Gastroesophageal sphincter (tissue), 3 donors: ENCODE results near the gene TUBA1B.

Source experiments
- EP300 ChIP-seq: sonication (generic); formaldehyde crosslinking; IDR thresholded peaks from one replicate; pipeline ENCODE4 v1.6.1; 2017; ENCODE audit warnings: antibody characterized with exemption, mild to moderate bottlenecking
- POLR2A ChIP-seq, 2 donors: fragments of 450-650 bp; IDR thresholded peaks; one replicate each; pipeline ENCODE4 v1.6.1; 2017; ENCODE audit warnings: antibody characterized with exemption in 2 of 2, mild to moderate bottlenecking in 2 of 2, moderate library complexity in 1 of 2
- POLR2AphosphoS5 ChIP-seq: sonication (generic); formaldehyde crosslinking; IDR thresholded peaks from one replicate; pipeline ENCODE4 v1.6.1; 2017; ENCODE audit warnings: antibody characterized with exemption
- TF ChIP-seq, protein P1 (sequence below), 4 experiments: fragments of 200-600 bp in 2 of 4; fragments of 450-650 bp in 2 of 4; sonication (generic) in 1 of 4; IDR thresholded peaks; one replicate each; pipeline ENCODE4 v1.5.1; 2017 to 2019; ENCODE audit warnings: antibody characterized with exemption in 4 of 4, mild to moderate bottlenecking in 2 of 4, moderate library complexity in 2 of 4

DNA sequence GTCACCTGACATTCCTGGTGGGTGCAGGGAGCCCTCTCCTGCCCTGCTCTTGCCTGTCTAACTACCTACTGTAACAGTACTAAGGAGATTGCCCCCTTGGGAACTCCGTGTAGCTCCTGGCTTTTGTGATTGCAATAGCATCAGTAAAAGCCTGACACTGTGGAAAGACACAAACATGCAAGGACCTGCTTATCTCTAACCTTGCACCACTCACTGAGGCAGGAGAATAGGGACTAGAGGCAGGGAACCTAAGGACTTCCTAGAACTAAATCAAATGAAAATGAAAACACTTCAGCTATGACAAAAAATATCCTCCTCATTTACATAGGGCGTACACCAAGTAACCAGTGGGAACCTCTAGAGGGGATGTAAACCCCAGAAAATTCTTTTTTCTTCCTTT is 29.2 kb upstream of the TUBA1B start:
- TF ChIP-seq POLR2A (IDR thresholded peaks at IDR 0.05): no peak
- TF ChIP-seq, protein P1, sequence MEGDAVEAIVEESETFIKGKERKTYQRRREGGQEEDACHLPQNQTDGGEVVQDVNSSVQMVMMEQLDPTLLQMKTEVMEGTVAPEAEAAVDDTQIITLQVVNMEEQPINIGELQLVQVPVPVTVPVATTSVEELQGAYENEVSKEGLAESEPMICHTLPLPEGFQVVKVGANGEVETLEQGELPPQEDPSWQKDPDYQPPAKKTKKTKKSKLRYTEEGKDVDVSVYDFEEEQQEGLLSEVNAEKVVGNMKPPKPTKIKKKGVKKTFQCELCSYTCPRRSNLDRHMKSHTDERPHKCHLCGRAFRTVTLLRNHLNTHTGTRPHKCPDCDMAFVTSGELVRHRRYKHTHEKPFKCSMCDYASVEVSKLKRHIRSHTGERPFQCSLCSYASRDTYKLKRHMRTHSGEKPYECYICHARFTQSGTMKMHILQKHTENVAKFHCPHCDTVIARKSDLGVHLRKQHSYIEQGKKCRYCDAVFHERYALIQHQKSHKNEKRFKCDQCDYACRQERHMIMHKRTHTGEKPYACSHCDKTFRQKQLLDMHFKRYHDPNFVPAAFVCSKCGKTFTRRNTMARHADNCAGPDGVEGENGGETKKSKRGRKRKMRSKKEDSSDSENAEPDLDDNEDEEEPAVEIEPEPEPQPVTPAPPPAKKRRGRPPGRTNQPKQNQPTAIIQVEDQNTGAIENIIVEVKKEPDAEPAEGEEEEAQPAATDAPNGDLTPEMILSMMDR (IDR thresholded peaks at IDR 0.05): no peak
- no peak for TF ChIP-seq EP300
- no peak for TF ChIP-seq POLR2AphosphoS5
